ENCODE measurements around the gene RUBCN.
"Not testable (repeated sequence)": the region's sequence is repeated elsewhere in the genome, so short reads cannot be mapped to it uniquely, and the experiment has no call there.

RUBCN gene

DNA sequence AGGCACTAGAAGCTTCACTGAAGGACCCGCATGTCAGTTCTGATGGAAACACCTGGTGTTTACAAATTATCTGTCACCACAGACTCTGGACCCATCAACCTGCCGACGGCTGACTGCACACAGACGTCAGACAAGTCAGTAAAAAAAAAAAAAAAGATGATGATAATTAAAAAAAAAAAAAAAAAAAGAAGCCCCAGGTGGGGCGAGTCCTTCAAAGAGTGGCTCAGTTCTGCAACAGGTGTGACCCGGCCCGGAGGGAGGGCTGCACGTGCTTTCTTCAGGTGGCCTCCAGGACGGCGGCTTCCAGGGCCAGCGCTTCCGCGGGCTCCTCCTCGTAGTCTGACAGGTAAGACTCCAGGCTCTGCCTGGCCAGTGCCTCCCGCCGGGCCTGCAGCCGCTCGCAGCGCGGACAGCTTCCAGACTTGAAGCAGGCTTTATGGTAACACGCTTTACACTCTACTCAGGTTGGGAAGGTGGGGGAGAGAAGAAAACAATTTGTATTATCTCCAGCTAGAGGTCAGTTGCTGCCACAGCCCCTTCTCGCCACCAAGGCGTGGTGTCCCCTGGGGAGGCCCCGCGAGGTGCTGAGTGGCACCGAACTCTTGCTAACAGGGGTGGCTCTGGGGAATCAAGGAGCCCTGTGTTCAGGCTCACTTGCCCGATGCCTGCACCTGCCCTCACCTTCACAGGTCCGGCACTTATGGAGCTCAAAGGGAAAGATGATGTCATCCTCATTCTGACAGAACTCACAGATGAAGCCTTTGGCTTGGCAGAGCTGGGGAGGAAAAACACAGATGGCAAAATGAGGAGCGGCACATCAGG, 61.8 kb downstream of the RUBCN start:
- TF ChIP-seq, protein P1, sequence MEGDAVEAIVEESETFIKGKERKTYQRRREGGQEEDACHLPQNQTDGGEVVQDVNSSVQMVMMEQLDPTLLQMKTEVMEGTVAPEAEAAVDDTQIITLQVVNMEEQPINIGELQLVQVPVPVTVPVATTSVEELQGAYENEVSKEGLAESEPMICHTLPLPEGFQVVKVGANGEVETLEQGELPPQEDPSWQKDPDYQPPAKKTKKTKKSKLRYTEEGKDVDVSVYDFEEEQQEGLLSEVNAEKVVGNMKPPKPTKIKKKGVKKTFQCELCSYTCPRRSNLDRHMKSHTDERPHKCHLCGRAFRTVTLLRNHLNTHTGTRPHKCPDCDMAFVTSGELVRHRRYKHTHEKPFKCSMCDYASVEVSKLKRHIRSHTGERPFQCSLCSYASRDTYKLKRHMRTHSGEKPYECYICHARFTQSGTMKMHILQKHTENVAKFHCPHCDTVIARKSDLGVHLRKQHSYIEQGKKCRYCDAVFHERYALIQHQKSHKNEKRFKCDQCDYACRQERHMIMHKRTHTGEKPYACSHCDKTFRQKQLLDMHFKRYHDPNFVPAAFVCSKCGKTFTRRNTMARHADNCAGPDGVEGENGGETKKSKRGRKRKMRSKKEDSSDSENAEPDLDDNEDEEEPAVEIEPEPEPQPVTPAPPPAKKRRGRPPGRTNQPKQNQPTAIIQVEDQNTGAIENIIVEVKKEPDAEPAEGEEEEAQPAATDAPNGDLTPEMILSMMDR (conservative IDR thresholded peaks at IDR 0.05; ENCODE audit: low read depth, low read length): no peak
- no peak for DNase-seq (ENCODE audit: low read depth)
- no peak overlapping the region for H3K4me3 ChIP-seq (ENCODE audit: low read length)

DNA sequence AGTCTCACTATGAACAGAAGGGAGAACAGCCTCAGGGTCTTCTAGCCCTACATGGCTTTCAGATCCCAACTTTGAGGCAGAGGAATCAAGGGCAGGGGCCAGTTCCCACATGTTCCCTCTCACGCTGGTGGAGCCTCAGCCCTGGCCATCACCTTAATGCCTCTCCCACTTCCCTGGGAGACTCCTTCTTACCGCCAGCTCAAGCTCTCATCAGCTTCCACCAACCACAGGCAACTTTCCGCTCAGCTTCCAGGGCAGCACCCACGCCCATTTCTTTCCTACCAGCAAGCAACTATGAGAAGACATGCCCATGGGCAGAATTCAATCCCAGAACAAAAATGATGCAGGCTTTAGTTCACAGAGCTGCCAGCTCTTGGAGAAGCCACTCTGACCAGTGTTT, 63.5 kb downstream of the RUBCN start:
- no peak overlapping the region for H3K4me3 ChIP-seq (ENCODE audit: low read length)
- DNase-seq (ENCODE audit: low read depth): no peak
- TF ChIP-seq, protein P1 (conservative IDR thresholded peaks at IDR 0.05; ENCODE audit: low read depth, low read length): no peak

DNA sequence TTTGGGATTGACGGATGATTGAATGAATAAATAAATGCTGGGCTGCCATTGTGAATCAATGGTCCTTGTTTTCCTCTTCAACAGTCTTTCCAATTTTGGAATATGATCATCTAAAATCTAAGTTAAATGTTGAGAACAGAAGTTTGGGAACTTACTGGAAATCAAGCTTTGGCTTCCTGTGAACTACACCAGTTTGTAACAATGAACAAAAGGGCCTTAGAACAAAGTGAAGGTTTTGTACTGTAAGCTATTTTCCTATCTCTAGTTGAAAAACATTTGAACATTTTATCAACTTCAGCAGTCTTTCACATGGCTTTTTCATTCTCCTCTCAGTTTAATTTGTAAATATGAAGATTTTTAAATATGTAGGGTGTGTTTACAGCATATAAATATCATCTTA, 66.3 kb downstream of the RUBCN start:
- TF ChIP-seq, protein P1 (conservative IDR thresholded peaks at IDR 0.05; ENCODE audit: low read depth, low read length): no peak
- H3K4me3 ChIP-seq (ENCODE audit: low read length): no peak overlapping the region
- no peak for DNase-seq (ENCODE audit: low read depth)

DNA sequence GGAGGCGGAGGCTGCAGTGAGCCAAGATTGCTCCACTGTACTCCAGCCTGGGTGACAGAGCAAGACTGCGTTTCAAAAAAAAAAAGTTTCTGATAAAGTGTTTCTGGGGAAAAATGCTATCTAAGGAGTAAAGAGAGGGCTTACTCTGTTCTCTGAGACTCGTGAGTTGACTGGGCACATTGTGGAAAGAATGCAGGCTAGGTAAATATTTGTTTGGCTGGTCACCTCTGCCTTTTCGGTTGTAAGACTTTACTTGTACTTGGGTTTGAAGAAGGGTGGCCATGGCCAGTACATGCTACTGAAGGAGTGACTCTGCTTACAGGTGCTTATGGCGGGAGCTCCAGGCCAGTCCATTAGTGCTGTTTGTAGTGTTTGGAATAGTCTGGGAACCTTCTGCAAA, 68.7 kb downstream of the RUBCN start:
- no peak for DNase-seq (ENCODE audit: low read depth)
- no peak overlapping the region for H3K4me3 ChIP-seq (ENCODE audit: low read length)
- TF ChIP-seq, protein P1 (conservative IDR thresholded peaks at IDR 0.05; ENCODE audit: low read depth, low read length): no peak

DNA sequence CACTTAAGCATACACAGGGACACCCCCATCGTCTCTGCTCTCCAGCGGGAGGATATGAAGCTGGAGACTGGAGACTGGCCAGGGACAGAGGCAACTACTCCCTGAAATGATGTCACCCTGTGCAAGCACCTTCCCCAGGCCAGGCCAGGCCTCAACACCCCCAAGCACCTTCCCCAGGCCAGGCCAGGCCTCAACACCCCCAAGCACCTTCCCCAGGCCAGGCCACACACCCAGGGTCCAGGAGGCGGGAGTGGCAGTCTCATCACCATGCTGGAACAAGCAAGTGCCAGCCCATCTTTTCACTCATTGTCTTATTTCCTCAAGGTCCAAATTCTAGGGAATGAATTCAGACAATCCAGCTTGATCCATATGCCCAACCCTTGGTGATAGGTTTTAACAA, 69.4 kb downstream of the RUBCN start:
- H3K4me3 ChIP-seq (ENCODE audit: low read length); DNase-seq (ENCODE audit: low read depth): not testable (repeated sequence)

DNA sequence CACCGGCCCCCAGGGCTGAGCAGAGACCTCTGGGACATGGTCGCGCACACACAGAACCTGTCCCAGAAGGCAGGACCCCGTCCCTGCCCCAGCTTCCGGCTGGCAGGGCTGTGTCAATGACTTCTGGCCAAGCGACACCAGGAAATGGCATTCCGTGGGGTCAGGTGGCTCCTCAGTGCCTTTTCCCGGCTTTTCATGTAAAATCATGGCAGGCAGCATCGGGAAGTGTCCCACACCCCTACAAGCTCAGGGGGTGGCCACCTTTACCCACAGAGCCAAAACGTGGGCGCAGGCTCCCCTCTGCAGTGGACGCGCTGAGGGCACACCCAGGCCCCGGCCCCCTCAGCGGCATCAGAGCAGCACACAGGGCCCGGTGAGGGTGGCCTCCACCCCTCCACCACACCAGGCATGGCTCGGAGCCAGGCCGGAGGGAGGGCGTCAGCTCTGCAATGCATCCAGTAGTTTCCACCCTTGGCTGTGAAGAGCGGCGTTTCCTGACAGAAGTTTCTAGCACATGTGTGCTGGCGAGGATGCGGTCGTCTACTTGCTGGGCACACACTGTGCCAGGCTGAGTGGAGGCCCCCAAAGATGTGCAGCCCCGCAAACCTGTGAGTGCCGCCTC, 70.4 kb downstream of the RUBCN start:
- not testable (repeated sequence) for H3K4me3 ChIP-seq (ENCODE audit: low read length); DNase-seq (ENCODE audit: low read depth)

DNA sequence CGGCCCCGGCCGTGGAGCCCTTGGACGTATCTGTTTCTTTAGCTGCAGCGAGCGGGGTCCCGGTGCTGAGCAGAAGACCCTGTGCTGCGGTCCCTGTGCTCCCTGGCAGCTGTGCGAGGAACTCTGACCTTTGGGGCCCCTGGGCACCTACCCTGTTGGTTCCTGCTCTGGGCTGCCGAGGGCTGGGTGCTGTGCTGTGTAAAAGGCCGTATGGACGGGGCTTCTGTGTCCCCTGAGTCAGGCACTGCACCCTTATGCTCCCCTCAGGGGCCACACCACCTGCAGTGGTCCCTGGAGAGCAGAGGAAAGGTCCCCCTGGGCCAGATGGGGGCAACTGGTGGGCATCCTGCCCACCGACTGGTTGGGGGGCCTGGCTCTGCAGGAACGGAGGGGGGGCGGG, 71.2 kb downstream of the RUBCN start:
- DNase-seq (ENCODE audit: low read depth); H3K4me3 ChIP-seq (ENCODE audit: low read length): not testable (repeated sequence)

DNA sequence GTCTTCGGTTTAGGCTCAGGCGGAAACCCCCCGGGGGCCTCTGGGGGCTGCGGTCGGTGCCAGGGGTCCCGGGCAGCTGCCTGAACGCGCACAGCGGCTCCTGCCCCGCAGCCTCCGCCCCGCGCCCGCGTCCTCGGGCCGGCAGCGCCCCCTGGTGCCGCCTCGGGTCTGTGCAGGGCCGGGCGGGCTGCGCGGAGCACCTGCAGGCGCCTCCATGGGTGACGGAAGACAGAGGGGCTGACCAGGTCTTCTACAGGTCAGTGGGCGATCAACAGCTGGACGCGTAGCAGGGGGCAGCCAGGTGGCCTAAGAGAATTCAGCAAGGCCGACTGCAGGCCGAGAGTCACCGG, 71.6 kb downstream of the RUBCN start:
- DNase-seq (ENCODE audit: low read depth): not testable (repeated sequence)
- H3K4me3 ChIP-seq (ENCODE audit: low read length): peak overlapping the region; percentile 29

DNA sequence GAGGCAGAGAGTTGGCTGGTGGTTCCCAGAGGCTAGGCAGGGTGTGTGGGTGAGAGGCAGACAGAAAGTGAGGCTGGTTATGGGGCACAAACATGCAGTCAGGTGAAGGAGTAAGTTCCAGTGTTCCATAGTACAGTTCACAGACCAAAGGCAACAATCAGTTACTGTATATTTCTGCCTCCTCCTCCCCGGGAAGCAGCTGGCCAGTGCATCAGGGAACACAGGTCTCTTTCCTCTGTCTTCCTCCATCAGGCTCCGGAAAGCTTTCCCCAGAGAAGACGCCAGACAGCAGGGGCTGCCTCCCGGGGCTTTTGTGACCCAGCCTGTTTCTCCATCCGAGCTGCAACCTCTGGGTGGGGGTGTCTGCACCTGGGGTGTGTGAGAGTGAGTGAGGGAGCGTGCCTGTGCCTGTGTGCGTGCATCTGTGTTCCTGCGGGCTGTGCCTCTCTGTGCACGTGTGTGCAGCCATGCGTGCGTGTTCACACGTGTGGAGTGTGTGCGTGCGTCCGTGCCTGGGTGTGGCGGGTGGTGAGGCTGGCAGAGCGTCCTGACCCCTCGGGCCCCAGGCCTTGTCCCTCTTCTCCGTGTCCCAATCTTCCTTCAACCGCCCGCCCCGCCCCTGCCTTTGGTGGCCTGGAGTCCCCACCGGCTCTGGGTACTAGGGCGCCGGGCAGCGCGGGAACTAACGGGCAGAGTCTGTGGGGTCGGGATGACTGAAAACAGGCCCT, 72.1 kb downstream of the RUBCN start:
- H3K4me3 ChIP-seq (ENCODE audit: low read length): peak overlapping the region; percentile 29

DNA sequence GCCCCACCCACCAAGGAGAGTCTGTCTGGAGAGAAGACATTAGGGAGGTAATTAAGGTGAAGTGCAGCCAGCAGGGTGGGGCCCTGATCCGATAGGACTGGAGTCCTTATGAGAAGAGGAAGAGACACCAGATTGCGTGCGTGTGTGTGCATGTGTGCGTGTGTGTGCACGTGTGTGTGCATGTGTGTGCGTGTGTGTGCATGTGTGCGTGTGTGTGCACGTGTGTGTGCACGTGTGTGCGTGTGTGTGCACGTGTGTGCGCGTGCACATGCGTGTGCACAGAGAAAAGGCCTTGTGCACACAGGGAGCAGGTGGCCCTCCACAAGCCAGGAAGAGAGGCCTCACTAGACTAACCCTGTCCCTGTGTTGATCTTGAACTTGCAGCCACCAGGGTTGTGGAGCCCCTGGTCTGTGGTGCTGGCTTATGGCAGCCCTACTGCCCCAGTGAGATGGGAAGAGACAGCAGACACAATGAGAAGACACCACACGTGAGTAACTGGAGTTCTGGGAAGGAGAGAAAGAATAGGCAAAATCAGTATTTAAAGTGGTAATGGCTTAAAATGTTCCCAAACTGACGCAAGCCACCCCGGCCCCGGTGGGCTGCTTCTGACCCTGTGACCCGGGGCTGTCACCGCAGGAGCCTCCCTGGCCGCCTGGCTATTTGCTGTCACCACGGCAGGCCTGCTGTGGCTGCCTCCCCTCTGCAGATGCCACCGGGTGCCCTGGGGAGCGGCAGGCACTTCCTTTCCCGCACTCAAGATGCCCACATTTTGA, 73.2 kb downstream of the RUBCN start:
- not testable (repeated sequence) for DNase-seq (ENCODE audit: low read depth); H3K4me3 ChIP-seq (ENCODE audit: low read length)

More for the DNA sequence above, 72.1 kb downstream of the RUBCN start:
- not testable (repeated sequence) for DNase-seq (ENCODE audit: low read depth)

DNA sequence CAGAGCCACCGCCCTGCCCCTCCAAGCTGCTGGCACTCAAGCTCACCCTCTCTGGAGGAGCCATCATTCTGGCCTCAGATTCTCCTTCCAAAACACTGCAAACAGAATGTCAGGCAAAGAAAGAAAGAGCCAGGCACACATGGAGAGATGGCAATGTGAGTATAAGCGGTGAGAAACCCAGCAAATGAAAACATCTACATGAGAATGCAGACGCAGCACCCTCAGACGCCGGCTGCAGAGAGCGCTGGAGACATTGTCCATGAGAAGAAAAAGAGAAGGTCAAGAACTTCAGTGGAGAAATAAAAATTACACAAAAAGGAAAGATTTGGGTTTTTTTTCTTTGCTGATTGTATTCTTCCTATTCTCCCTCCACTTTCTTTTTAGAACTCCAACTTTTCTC, 74.4 kb downstream of the RUBCN start:
- not testable (repeated sequence) for DNase-seq (ENCODE audit: low read depth)

DNA sequence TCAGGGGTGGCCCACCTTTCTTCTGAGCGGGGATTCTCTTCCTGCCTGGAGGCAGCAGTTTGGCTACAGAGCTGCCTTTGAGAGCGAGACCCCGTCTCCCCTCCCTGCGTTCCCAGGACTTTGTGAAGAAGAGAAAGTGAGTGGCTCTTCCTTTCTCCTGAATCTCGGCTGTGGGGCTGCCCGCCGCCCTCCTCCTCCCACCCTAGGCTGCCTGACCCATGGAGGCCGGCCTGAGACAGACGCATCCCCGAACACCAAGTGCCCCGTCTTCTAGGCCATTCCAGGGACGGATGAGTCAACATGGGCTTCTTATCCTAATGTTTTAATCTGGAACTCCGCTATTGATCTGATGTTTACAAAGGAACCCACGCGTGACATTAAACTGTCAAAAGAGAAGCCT, 74.8 kb downstream of the RUBCN start:
- DNase-seq (ENCODE audit: low read depth); H3K4me3 ChIP-seq (ENCODE audit: low read length): not testable (repeated sequence)

More for the DNA sequence above, 74.4 kb downstream of the RUBCN start:
- not testable (repeated sequence) for H3K4me3 ChIP-seq (ENCODE audit: low read length)

DNA sequence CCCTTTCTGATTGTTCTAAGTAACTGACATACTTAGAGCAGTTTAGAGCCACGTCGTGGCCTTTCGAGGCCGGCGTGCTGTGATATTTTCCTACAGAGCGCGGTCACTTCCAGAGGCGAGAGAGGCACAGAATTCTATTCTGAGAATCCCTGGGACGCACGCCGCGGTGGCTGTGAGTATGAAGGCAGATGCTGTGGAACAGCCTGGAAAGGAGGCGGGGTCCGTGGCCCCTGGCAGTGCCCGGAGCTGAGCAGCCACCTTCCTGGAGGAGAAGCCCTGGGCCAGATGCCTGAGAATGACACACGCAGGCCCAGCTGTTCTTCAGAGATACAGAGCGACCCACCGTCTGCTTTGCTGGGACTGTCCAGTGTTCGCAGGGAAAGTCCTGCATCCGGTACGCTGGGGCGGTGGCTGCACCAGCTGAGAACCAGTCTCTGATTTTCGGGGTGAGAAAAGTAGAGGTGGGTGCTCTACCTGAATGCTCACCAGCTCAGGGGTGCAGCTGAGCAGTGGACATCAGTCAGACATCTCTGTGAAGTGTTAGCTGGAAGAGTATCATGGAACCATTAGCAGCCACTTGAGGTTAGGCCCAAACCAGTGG, 75.4 kb downstream of the RUBCN start:
- DNase-seq (ENCODE audit: low read depth); H3K4me3 ChIP-seq (ENCODE audit: low read length): not testable (repeated sequence)
